NCI-H2196 (cell line): ENCODE data around the gene IPP.
"Not testable (repeated sequence)": the region's sequence is repeated elsewhere in the genome, so short reads cannot be mapped to it uniquely, and the experiment has no call there.

Experiments used
- DNase-seq: peaks from one replicate; lab custom pipeline; 2025; ENCODE audit not compliant: unreplicated experiment; lab: John Stamatoyannopoulos, UW

Gene IPP

DNA sequence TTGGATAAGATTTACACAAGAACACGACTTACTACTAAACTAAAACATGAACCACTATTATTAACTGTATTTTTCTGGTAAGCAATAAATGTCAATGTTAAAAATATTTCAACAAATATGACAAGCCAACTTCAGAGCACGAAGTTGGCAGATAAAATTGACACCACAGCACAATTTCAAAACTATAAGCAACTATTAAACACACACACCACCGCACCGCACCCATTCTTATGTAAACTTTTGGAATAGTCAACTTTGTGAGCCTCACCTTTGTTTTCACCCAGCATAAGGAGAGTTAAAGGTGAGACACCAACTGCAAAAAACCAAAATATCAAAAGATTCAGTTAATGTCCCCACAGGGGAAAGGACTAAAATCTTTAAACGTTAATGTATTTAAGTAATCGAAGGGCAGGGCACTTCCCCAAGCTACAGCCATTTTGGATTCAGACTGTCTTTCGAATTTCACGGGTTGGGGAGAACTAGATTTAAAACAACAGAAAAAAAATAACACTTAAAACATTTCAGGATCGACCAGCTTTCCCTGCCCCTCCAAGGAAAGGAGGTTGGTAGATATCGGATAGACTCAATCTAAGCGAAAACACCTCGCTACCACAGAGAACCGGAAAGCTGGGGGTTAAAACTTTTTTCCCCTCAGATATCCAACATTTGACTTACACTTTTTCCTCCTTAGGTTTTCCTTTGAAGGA lies 65.0 kb downstream of the IPP start:
- DNase-seq: no peak

DNA sequence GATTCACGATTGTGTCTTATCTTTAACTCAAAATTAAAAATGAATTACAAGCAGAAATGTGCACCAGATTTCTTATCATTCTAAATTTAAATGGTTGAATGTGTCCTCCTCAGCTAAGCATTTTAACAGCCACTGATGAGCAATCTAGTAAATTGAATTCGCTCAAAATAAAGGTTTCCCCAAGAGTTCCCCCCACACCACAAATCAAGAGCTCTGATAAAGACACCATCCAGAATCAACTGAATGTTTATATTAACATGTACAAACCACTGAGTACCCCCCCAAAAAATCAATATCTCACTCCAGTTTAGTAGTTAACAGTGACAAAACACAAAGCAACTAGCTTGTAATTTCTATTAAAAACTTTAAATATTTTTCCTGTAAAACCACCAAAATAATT lies 66.1 kb downstream of the IPP start:
- DNase-seq: no peak

DNA sequence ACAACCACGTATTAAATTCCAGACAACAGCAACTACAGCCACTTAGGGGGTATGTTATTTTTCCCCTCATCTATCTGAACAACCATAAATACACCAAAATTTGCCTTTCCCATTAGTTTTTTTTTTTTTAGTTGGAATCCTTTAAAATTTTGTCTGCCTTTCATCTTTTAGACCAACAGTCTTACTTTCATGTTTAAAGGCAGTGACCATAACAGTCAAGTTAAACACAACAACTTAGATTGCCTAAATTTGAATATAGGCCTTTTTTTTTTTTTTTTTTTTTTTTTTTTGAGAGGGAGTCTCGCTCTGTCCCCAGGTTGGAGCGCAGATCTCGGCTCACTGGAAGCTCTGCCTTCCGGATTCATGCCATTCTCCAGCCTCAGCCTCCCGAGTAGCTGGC lies 67.5 kb downstream of the IPP start:
- no peak for DNase-seq

DNA sequence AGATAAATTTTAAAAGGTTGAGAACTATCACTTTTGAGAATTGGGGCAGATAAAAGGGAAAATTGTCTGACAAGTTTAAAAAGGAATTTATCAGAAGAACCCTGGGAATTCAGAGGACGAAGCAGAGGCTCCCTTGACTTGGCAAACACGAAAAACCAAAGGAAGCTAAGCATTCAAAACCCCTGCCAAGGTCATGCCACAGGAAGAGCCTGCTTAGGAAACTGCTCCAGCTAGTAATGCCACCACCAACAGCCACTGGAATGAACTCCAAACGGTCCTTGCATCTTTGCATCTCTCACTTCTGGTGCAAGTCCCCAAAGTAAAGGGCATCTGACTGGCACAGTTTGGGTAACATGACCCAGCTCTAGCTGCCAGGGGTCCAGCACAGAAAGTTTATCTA lies 71.3 kb downstream of the IPP start:
- no peak for DNase-seq

DNA sequence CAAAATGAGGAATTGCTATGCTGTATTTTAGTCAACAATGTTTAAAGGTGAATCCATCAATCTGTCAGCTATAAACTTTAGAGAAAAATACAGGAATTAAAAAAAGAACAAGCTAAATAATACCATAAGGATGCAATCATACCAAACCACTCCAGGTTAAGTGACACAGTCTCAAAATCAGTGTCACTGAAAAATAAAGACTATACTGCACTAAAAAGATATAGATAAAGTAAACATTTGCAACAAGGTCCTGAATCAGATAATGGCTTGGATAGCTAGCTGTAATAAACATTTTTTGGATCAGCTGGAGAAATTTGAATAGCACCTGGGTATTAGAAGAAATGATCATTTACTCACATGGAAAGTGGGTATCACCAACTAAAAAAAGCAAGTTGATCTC lies 72.0 kb downstream of the IPP start:
- no peak for DNase-seq

DNA sequence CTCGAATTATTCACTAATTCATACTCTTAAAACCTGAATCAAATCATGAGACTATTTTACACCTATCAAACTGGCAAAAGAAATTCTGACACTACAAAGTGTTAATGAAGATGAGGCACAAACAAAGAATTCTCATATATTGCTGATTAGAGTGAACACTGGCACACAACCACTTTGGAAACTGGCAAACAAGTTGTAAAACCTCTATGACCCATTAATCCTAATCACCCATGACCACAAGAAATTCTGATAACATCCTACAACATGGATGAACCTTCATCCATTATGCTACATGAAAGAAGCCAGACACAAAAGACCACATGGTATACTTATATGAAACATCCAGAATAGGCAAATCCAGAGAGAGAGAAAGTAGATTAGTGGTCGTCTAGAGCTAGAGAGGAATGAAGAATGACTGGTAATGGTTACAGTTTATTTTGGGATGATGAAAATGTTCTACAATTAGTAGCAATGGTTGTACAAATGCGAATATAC lies 72.7 kb downstream of the IPP start:
- no peak for DNase-seq

DNA sequence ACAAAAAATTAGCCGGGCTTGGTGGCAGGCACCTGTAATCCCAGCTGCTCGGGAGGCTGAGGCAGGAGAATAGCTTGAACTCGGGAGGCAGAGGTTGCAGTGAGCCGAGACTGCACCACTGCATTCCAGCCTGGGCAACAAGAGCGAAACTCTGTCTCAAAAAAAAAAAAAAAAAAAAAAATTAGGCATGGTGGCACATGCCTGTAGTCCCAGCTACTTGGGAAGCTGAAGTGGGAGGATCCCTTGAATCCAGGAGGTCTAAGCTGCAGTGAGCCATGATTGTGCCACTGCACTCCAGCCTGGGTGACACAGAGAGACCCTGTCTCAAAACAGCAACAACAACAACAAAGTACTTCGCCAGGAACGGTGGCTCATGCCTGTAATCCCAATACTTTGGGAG lies 73.9 kb downstream of the IPP start:
- not testable (repeated sequence) for DNase-seq

DNA sequence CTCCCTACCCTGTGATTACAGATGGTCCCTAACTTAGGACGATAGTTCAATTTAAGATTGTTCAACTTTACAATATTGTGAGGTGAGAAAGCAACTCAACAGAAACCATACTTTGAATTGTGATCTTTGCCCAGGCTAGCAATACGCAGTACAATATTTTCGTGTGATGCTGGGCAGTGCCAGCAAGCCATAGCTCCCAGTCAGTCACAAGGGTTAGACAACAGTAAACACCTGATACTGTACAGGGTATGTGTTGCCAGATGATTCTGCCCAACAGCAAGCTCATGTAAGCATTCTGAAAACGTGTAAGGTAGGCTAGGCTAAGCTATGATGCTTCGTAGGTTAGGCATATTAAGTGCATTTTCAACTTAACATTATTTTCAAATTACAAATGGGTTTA lies 76.0 kb downstream of the IPP start:
- no peak for DNase-seq

DNA sequence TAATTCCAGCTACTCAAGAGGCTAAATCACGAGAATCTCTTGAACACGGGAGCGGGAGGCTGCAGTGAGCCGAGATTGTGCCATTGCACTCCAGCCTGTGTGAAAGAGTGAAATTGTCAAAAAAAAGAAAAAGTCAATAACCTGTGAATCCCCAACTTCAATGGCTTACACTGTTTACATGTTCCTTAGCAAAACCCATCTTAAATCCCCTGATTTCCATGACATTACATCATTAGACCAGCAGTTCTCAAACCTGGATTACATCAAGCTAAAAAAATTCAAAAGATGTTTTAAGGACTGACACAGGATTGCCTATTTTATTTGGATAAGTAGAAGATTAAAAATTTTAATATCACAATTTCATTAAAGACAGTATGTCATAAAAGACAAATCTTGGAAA lies 76.5 kb downstream of the IPP start:
- DNase-seq: no peak

DNA sequence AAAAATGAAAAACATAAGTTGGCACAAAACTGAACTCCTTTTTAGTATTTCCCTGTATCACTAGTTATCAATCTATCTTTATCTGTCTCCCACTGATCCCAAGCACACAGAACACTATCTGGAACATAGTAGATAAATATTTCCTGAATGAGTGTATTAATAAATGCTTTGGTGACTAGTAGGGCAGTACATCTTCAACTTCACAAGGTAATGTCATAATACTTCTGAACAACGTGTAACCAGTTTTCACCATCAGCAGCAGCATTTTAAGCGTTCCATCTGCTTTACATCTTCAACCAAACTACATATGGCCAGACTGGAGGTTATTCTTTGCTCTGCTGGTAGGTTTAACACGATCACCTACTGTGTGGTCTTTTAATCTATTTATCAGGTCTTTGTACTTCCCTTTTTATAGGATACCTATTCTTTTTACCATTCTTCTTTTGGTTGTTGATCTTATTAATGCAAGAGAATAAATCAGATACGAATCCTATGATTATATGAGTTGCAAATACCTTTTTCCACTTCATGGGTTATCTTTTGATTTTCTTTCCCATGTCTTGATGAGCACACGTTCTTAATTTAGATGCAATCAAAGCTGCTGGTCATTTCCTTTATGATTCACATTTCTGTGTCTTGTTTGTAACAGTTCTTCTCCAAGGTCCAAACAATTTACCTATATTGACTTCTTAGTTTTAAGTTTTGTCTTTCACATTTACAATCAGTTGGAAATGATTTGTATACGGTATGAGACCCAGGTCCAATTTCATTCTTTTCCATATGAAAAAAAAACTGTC lies 80.4 kb downstream of the IPP start:
- no peak for DNase-seq

DNA sequence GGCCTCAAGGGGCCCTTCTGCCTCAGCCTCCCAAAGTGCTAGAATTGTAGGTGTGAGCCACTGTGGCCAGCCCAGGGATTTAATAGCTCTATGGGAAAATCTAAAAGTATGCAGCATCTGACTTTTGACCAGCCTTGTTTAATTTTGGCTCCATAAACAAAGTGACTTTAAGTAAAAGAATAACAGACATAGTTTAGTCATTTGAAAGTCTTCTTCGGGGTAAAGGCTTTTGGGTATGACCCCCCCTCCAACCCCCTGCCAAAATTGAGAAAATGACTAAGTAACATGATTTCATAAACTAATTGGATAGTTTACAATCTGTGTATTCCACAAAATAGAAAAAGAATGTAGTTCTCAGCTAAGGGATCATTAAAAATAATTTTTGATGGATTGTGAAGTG lies 81.1 kb downstream of the IPP start:
- DNase-seq: no peak

DNA sequence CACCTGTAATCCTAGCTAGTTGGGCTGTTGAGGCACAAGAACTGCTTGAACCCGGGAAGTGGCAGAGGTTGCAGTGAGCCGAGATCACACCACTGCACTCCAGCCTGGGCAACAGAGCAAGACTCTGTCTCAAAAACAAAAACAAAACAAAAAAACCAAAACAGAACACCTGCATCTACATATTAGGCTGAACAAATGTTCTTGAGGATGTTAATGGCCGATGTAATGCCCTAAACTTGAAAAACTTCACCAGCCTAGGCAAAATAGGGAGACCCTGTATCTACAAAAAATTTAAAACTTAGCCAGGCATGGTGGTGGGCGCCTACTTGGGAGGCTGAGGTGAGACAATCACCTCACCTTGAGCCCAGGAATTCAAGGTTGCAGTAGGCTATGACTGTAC lies 81.9 kb downstream of the IPP start:
- DNase-seq: no peak

DNA sequence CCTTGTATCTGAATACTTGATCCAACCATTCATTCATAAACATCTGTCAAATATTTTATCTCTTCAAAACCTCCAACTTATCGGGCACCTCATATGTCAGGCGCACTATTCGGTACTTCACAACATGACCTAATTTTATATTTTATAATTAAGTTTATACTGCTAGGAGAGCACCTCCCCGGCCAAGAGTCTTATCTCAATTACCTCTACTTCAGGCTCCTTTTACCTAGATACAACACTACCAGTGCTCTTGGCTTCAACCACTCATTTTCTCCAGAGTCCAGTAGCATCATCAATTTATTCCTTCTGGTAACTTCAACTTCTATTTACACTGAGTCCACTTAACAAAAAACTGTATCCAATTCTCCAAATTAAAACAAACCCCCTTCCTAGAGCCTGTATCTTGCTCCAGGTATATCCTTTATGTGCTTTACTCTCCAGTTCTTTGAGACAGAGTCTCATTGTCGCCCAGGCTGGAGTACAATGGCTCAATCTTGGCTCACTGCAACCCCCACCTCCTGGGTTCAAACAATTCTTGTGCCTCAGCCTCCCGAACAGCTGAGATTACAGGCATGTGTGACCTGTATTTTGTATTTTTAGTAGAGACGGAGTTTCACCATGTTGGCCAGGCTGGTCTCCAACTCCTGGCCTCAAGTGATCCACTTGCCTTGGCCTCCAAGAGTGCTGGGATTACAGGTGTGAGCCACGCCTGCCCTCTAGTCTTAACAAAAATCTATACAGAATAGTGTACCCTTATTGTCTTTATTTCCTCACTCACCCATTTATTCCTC lies 82.9 kb downstream of the IPP start:
- no peak for DNase-seq

DNA sequence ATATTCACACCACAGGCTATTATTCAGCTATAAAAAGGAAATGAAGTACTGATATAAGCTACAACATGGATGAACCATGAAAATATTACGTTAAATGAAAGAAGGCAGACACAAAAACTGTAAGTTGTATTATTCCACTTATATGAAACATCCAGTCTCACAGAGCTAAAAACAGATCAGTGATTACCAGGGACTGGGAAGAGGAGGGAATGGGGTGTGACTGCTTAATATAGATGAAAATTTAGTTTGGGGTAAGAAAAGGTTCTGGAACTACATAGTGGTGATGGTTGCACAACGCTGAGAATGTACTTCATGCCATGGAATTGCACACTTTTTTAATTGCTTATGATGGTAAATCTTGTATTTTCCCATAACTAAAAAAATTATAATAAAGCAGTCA lies 83.6 kb downstream of the IPP start:
- no peak for DNase-seq

DNA sequence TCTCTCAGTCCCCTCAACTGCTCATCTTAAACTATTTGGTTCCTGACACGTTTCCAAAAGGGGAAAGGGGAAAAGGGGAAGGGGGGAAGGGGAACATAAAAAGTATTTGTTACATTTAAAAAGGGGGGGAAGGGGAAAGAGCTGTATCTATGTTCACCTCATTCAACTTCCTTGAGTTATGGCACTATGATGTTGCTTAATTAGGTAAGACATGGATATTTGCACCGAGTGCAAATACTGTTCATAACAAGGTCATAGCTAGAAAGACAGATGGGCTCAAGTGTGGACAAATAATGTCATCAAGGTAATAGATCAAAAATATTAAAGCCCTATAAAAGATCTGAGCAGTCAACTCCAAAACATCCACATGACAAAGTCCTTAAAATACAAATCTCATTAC lies 90.1 kb downstream of the IPP start:
- DNase-seq: no peak

DNA sequence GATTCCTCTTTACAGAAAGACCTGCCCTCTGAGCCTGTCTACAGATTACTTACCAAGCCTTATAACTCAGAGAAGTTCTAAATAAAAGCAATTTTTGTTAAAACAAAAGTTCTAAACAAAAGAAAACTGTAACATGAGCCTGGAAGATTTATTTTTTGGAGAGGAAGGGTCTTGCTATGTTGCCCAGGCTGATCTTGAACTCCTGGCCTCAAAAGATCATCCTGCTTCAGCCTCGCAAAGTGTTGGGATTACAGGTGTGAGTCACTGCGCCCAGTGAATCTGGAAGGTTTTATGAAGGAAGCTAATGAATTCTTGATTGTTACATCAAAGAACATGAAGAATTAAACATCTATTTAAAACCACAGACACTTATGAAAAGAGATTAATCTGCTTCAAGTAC lies 91.2 kb downstream of the IPP start:
- DNase-seq: no peak

DNA sequence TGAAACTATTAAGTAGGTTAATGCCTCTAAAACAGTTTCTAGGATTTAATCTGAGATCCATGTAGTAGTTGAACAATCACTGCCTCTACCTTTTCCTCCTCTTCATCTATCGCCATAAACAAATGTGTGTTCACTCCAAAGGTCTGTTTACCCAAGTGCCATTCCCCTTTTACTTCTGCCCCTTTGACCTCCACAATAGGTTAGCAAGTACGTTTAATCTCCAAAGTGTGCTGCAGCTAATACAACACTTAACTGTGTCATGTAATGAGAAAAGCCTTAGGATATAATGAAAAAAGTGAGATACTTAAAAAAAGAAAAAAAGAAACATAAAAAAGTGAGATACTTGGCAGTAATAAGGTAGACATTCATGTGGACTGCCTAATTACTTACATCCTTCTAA lies 92.3 kb downstream of the IPP start:
- DNase-seq: no peak

DNA sequence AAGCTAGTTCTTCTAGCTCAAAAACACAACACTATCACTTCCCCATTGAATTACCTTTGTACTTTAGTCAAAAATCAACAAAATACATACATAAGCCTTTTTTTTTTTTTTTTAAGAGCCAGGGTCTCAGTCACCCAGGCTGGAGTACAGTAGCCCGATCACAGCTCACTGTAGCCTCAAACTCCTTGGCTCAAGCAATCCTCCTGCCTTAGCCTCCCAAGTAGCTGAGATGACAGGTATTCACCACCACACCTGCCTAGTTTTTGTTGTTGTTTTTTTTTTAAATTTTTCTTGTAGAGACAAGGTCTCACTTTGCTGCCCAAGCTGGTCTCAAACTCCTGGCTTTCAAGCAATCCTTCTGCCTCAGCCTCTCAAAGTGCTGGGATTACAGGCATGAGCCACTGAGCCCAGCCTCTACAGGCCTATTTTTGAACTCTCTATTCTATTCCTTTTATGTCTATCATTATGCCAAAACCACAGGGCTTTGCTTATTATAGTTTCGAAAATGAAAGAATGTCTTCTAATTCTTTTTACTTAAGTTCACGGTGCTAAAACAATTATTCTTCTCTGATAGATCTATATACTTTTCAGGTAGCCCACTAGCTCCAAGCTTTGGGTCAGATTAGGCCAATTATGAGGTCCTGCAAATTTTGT lies 93.8 kb downstream of the IPP start:
- no peak for DNase-seq

DNA sequence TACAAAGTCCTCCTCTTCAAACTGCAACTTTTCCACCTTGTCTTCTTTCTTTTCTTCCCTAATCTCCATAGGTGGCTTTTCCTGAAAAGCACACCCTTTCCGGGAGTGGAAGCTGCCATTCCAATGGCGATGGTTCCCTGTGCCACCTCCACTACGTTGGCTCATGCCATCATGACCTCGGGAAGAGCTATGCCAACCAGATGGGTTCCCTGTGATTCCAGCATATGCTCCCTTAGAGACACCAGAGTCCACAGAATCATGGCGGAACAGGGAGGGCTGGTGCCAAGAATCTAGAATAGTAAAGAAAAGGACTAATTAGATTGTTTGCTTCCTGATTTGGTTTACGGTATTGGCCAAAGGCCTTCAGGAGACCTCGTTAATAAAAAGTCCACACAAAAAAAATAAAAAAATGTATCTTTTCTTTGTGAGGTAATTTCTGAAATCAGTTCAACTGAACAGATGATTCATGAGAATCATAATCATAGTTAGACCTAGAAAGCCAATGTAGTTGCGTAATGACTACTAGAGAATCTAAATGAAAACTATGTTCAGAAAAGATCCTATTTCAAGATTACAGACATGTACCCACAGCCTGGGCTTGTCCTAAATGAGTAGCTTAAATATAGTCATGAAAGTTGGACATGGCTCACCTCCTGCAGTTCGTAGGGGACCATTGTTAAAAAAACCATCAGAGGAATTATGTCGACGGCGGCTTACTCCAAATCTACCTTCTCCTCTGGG lies 95.7 kb downstream of the IPP start:
- DNase-seq: no peak
